ENCODE results near the gene AZIN2.

DNA sequence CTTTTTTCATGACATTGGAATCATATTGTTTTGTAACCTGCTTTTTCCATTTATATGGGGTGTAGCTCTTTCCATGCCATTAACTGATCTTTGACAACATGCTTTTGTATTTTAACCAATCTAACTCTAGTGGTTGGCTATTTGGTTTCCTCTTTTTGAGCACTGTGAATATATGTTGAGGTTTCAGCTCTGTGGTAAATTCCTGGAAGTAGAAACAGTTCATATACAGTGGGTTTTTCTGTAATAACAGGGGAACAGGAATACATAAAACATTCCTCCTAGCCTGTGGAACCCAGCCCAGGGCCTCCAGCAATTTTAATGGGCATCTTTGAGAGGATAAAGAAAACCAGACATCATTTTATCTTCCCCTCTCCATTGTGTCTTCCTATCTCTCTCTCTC, 17.4 kb downstream of the AZIN2 start:
- TF ChIP-seq, protein P1, sequence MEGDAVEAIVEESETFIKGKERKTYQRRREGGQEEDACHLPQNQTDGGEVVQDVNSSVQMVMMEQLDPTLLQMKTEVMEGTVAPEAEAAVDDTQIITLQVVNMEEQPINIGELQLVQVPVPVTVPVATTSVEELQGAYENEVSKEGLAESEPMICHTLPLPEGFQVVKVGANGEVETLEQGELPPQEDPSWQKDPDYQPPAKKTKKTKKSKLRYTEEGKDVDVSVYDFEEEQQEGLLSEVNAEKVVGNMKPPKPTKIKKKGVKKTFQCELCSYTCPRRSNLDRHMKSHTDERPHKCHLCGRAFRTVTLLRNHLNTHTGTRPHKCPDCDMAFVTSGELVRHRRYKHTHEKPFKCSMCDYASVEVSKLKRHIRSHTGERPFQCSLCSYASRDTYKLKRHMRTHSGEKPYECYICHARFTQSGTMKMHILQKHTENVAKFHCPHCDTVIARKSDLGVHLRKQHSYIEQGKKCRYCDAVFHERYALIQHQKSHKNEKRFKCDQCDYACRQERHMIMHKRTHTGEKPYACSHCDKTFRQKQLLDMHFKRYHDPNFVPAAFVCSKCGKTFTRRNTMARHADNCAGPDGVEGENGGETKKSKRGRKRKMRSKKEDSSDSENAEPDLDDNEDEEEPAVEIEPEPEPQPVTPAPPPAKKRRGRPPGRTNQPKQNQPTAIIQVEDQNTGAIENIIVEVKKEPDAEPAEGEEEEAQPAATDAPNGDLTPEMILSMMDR (IDR thresholded peaks at IDR 0.05): no peak
- TF ChIP-seq POLR2A (IDR thresholded peaks at IDR 0.05): no peak

Measured in right lobe of liver (tissue), 4 donors.